Esophagus muscularis mucosa (tissue), 4 donors: ENCODE data around the gene GALT.

Experiments used
- EP300 ChIP-seq: sonication (generic); formaldehyde crosslinking; IDR thresholded peaks from one replicate; pipeline ENCODE4 v1.6.1; 2017; ENCODE audit warnings: antibody characterized with exemption
- POLR2A ChIP-seq: fragments of 450-650 bp; IDR thresholded peaks from one replicate; pipeline ENCODE4 v1.6.1; 2017; ENCODE audit warnings: antibody characterized with exemption, moderate library complexity, mild to moderate bottlenecking, low read depth
- POLR2AphosphoS5 ChIP-seq, 2 donors: sonication (generic); formaldehyde crosslinking; IDR thresholded peaks; one replicate each; pipeline ENCODE4 v1.6.1; 2017; ENCODE audit warnings: antibody characterized with exemption in 2 of 2
- TF ChIP-seq, protein P1 (sequence below), 3 experiments: fragments of 200-600 bp in 2 of 3; fragments of 450-650 bp in 1 of 3; sonication (generic) in 2 of 3; IDR thresholded peaks; one replicate each; pipeline ENCODE4 v1.5.1; 2017 to 2019; ENCODE audit warnings: antibody characterized with exemption in 3 of 3, mild to moderate bottlenecking in 2 of 3, moderate library complexity in 1 of 3

DNA sequence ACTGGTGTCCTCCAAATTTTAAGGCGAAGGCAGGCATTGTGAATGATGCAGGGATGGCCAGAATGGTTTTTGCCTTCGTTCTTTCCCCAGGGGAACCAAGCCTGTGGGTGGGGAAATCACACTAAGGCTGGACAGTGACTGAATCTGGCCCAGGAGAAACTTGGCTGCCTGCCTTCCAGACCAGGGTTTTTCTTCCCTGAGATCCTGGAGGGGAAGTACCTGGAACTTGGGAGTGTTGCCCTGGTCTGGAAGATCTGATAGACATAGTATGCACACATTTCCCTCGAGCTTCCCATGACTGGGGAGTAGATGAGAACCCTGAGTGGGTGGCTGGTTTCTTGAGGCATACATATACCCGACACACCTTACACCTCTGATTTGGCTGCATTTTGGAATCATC is 4.8 kb downstream of the GALT start:
- TF ChIP-seq, protein P1, sequence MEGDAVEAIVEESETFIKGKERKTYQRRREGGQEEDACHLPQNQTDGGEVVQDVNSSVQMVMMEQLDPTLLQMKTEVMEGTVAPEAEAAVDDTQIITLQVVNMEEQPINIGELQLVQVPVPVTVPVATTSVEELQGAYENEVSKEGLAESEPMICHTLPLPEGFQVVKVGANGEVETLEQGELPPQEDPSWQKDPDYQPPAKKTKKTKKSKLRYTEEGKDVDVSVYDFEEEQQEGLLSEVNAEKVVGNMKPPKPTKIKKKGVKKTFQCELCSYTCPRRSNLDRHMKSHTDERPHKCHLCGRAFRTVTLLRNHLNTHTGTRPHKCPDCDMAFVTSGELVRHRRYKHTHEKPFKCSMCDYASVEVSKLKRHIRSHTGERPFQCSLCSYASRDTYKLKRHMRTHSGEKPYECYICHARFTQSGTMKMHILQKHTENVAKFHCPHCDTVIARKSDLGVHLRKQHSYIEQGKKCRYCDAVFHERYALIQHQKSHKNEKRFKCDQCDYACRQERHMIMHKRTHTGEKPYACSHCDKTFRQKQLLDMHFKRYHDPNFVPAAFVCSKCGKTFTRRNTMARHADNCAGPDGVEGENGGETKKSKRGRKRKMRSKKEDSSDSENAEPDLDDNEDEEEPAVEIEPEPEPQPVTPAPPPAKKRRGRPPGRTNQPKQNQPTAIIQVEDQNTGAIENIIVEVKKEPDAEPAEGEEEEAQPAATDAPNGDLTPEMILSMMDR (IDR thresholded peaks at IDR 0.05) = no peak
- TF ChIP-seq POLR2AphosphoS5 (IDR thresholded peaks at IDR 0.05) (no peak), POLR2A (no peak), EP300 (no peak)
